GM19397 (cell line): ENCODE data around the gene ATP8B1.

ENCODE experiments used
- ATAC-seq: cut with Tn5 transposase; IDR thresholded peaks from one replicate; pipeline ENCODE4 v1.9.1; 2021; ENCODE audit warnings: mild to moderate bottlenecking, moderate library complexity; ENCODE audit not compliant: unreplicated experiment

Gene ATP8B1

GRCh38 chr18:57819671-57820460 is 16.8 kb upstream of the ATP8B1 start:
- peak; percentile 57 for ATAC-seq

- no peak for ATAC-seq
Measured at GRCh38 chr18:57819119-57819518, 16.0 kb upstream of the ATP8B1 start.

- ATAC-seq: no peak
Measured at GRCh38 chr18:57816208-57816954, 13.3 kb upstream of the ATP8B1 start.

- no peak for ATAC-seq
Measured at GRCh38 chr18:57814555-57814954, 11.4 kb upstream of the ATP8B1 start.

GRCh38 chr18:57813245-57813644 is 10.1 kb upstream of the ATP8B1 start:
- no peak for ATAC-seq

GRCh38 chr18:57812126-57812477 is 9.0 kb upstream of the ATP8B1 start:
- no peak for ATAC-seq

GRCh38 chr18:57811477-57812125 is 8.5 kb upstream of the ATP8B1 start:
- no peak for ATAC-seq

GRCh38 chr18:57809190-57809589 is 6.1 kb upstream of the ATP8B1 start:
- ATAC-seq: no peak

GRCh38 chr18:57807336-57808117 is 4.4 kb upstream of the ATP8B1 start:
- no peak for ATAC-seq

GRCh38 chr18:57806978-57807285 is 3.8 kb upstream of the ATP8B1 start:
- ATAC-seq: no peak

GRCh38 chr18:57806201-57806977 is 3.3 kb upstream of the ATP8B1 start:
- no peak for ATAC-seq

GRCh38 chr18:57805117-57805516 is 2.0 kb upstream of the ATP8B1 start:
- no peak for ATAC-seq

- ATAC-seq: no peak
Measured at GRCh38 chr18:57804557-57804956, 1.4 kb upstream of the ATP8B1 start.

- no peak for ATAC-seq
Measured at GRCh38 chr18:57802213-57803102, 657 bp downstream of the ATP8B1 start.

GRCh38 chr18:57801761-57802212 is 1.3 kb downstream of the ATP8B1 start:
- no peak for ATAC-seq

GRCh38 chr18:57801325-57801724 is 1.8 kb downstream of the ATP8B1 start:
- ATAC-seq: no peak

GRCh38 chr18:57798713-57799373 is 4.3 kb downstream of the ATP8B1 start:
- no peak for ATAC-seq

- no peak for ATAC-seq
Measured at GRCh38 chr18:57797209-57797651, 5.9 kb downstream of the ATP8B1 start.
